Uterus (tissue), 2 donors: Measurements from ENCODE around the gene PODXL.

Source experiments
- POLR2A ChIP-seq, 2 donors: fragments of 450-650 bp; IDR thresholded peaks; one replicate each; pipeline ENCODE4 v1.6.1; 2016; ENCODE audit warnings: antibody characterized with exemption in 2 of 2, mild to moderate bottlenecking in 1 of 2, moderate library complexity in 1 of 2
- TF ChIP-seq, protein P1 (sequence below), 4 experiments: fragments of 200-600 bp in 2 of 4; fragments of 450-650 bp in 2 of 4; sonication (generic) in 2 of 4; IDR thresholded peaks; one replicate each; pipeline ENCODE4 v1.5.1; 2016 to 2019; ENCODE audit warnings: antibody characterized with exemption in 4 of 4, mild to moderate bottlenecking in 2 of 4, moderate library complexity in 1 of 4

DNA sequence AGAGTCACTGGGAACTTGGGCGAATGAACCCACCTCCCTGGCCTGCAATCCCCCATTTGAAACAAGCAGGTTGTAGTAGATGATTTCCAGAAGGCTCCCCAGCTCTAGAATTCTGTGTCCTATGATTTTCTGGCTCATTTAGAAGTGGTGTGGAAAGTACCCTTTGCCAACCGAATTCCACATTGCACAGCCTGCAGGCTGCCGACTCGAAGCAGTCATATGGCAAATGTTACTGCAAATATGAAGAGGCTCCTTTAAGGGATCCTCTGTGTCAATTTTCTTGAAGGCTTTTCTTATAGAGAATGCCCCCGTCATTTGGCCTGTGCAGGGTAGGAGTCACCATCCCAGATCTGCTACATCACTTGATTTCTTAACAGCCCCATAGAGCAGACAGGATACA lies 5.6 kb downstream of the PODXL start:
- TF ChIP-seq, protein P1, sequence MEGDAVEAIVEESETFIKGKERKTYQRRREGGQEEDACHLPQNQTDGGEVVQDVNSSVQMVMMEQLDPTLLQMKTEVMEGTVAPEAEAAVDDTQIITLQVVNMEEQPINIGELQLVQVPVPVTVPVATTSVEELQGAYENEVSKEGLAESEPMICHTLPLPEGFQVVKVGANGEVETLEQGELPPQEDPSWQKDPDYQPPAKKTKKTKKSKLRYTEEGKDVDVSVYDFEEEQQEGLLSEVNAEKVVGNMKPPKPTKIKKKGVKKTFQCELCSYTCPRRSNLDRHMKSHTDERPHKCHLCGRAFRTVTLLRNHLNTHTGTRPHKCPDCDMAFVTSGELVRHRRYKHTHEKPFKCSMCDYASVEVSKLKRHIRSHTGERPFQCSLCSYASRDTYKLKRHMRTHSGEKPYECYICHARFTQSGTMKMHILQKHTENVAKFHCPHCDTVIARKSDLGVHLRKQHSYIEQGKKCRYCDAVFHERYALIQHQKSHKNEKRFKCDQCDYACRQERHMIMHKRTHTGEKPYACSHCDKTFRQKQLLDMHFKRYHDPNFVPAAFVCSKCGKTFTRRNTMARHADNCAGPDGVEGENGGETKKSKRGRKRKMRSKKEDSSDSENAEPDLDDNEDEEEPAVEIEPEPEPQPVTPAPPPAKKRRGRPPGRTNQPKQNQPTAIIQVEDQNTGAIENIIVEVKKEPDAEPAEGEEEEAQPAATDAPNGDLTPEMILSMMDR (IDR thresholded peaks at IDR 0.05): no peak
- no peak for TF ChIP-seq POLR2A (IDR thresholded peaks at IDR 0.05)
